HEK293T (cell line): ENCODE results near the gene CD300E.

Source experiments
- CTBP1 ChIP-seq: fragments of 450-650 bp; IDR thresholded peaks from 2 replicates; pipeline ENCODE4 v1.6.1; 2016; ENCODE audit warnings: borderline replicate concordance
- ELF4 ChIP-seq: fragments of 450-650 bp; IDR thresholded peaks from 2 replicates; pipeline ENCODE4 v1.6.1; 2017; ENCODE audit warnings: antibody characterized with exemption
- FOXA1 ChIP-seq: fragments of 450-650 bp; IDR thresholded peaks from 2 replicates; pipeline ENCODE4 v1.6.1; 2016; ENCODE audit warnings: mild to moderate bottlenecking
- FOXK2 ChIP-seq: fragments of 450-650 bp; IDR thresholded peaks from 2 replicates; pipeline ENCODE4 v1.6.1; 2016; ENCODE audit warnings: mild to moderate bottlenecking
- FOXM1 ChIP-seq: fragments of 450-650 bp; IDR thresholded peaks from 2 replicates; pipeline ENCODE4 v1.6.1; 2017; ENCODE audit warnings: mild to moderate bottlenecking, borderline replicate concordance
- NFRKB ChIP-seq: fragments of 450-650 bp; IDR thresholded peaks from 2 replicates; pipeline ENCODE4 v1.6.1; 2016; ENCODE audit warnings: mild to moderate bottlenecking, moderate library complexity
- SP1 ChIP-seq: fragments of 450-650 bp; IDR thresholded peaks from 2 replicates; pipeline ENCODE4 v1.6.1; 2017
- SUZ12 ChIP-seq: fragments of 450-650 bp; IDR thresholded peaks from 2 replicates; pipeline ENCODE4 v1.6.1; 2016; ENCODE audit warnings: mild to moderate bottlenecking
- TARDBP ChIP-seq: fragments of 450-650 bp; IDR thresholded peaks from 2 replicates; pipeline ENCODE4 v1.6.1; 2016
- ZNF384 ChIP-seq: fragments of 450-650 bp; IDR thresholded peaks from 2 replicates; pipeline ENCODE4 v1.6.1; 2016
- TF ChIP-seq, protein P1 (sequence below): fragments of 450-650 bp; IDR thresholded peaks from 2 replicates; pipeline ENCODE4 v1.6.1; 2016

GRCh38 chr17:74568106-74568873 is 55.2 kb downstream of the CD300E start:
- TF ChIP-seq FOXM1 (no peak), ZNF384 (no peak), CTBP1 (no peak), SP1 (no peak), SUZ12 (no peak), FOXK2 (no peak), FOXA1 (no peak), NFRKB (no peak), ELF4 (no peak), TARDBP (no peak)
- TF ChIP-seq, protein P1, sequence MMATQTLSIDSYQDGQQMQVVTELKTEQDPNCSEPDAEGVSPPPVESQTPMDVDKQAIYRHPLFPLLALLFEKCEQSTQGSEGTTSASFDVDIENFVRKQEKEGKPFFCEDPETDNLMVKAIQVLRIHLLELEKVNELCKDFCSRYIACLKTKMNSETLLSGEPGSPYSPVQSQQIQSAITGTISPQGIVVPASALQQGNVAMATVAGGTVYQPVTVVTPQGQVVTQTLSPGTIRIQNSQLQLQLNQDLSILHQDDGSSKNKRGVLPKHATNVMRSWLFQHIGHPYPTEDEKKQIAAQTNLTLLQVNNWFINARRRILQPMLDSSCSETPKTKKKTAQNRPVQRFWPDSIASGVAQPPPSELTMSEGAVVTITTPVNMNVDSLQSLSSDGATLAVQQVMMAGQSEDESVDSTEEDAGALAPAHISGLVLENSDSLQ, result no peak
